ENCODE data around the gene ELMO3. TPM values are rescaled to one million over a fixed set of nuclear protein-coding genes. Genes with fewer than 3 reads are reported as not detected.

The ELMO3 gene
- total RNA-seq, 1 experiment from 2014 or later, result 45.8 TPM

- Histone ChIP-seq H3K27me3 (ENCODE audit: insufficient read depth, low read length) (no peaks in the 10 kb centered on the region), H3K4me2 (ENCODE audit: low read length) (no peak overlapping the region), H2AFZ (ENCODE audit: low read depth, low read length, poor library complexity, severe bottlenecking) (no peak overlapping the region), H3K4me3 (replicated peaks in 1 of 2; ENCODE audit: low read depth in 1 of 2, low read length in 2 of 2) (no peak overlapping the region), H3K9ac (ENCODE audit: low read length) (no peak overlapping the region), H3K9me2 (ENCODE audit: insufficient read depth) (no peaks in the 10 kb centered on the region), H3K79me2 (ENCODE audit: insufficient read depth, low read length) (peaks cover 3% of the 10 kb centered on the region; the same call in 1 of the 2 replicates), H3K27ac (ENCODE audit: low read depth, low read length) (no peak overlapping the region), H4K20me1 (ENCODE audit: insufficient read depth) (no peaks in the 10 kb centered on the region), H3K36me3 (ENCODE audit: control insufficient read depth in 1 of 2, insufficient read depth in 2 of 2, low read length in 2 of 2) (no peaks in the 10 kb centered on the region), H3K9me3 (ENCODE audit: control insufficient read depth in 1 of 2, insufficient read depth in 1 of 2, low read depth in 1 of 2, low read length in 2 of 2) (no peaks in the 10 kb centered on the region), H3K4me1 (ENCODE audit: control insufficient read depth in 1 of 2, insufficient read depth in 2 of 2, low read length in 2 of 2) (peaks cover 32 to 40% of the 10 kb centered on the region in 2 experiments)
- no peak for DNase-seq (ENCODE audit: low read depth, low spot score)
- no TSS peak for BruUV-seq (replicated peaks)
- TF ChIP-seq SP1 (IDR thresholded peaks at IDR 0.05; ENCODE audit: low read depth) (no peak), REST (IDR thresholded peaks at IDR 0.05; ENCODE audit: low read depth) (no peak), SRF (IDR thresholded peaks at IDR 0.05; ENCODE audit: low read depth) (no peak), CBX3 (IDR thresholded peaks at IDR 0.05; ENCODE audit: low read depth) (no peak), RAD21 (IDR thresholded peaks at IDR 0.05; ENCODE audit: low read depth) (no peak), EZH2 (IDR thresholded peaks at IDR 0.05) (no peak), EZH2phosphoT487 (IDR thresholded peaks at IDR 0.05; ENCODE audit: borderline replicate concordance) (no peak), ZNF274 (IDR thresholded peaks at IDR 0.05; ENCODE audit: low read depth, low read length) (no peak), POLR2A (IDR thresholded peaks at IDR 0.05; ENCODE audit: borderline replicate concordance, extremely low read depth, insufficient read depth, insufficient read length) (no peak), YY1 (IDR thresholded peaks at IDR 0.05; ENCODE audit: extremely low read depth, insufficient replicate concordance, low read depth, low read length) (no peak), EGR1 (IDR thresholded peaks at IDR 0.05; ENCODE audit: low read depth) (no peak), POLR2AphosphoS5 (IDR thresholded peaks at IDR 0.05; ENCODE audit: low read depth, low read length) (no peak), TCF7L2 (IDR thresholded peaks at IDR 0.05; ENCODE audit: borderline replicate concordance, extremely low read depth, insufficient read depth, insufficient read length) (no peak), ELF1 (IDR thresholded peaks at IDR 0.05; ENCODE audit: borderline replicate concordance, low read depth) (no peak)
- intact Hi-C loops (cut with micrococcal nuclease), result no loop called here
- no peak for ATAC-seq
- POLR2A ChIA-PET, result no interaction called here
- RAD21 ChIA-PET (ENCODE audit: low non-redundant PET in 1 of 2, low total read pairs in 2 of 2, uncharacterized antibody in 2 of 2, unreplicated experiment in 2 of 2), result no interaction called here
- CTCF ChIA-PET, result interaction anchor here (0.8 to 5.6 kb wide), 2 partner anchors 7 to 148 kb away, joined by 3 to 52 read pairs; partner anchors contain the start of genes FBXL8 and TRADD
These were observed 32.8 kb upstream of the ELMO3 start for GRCh38 chr16:67166110-67166547.

All from HCT116 (cell line).